ENCODE measurements around the gene UGT1A8.

The UGT1A8 gene

DNA sequence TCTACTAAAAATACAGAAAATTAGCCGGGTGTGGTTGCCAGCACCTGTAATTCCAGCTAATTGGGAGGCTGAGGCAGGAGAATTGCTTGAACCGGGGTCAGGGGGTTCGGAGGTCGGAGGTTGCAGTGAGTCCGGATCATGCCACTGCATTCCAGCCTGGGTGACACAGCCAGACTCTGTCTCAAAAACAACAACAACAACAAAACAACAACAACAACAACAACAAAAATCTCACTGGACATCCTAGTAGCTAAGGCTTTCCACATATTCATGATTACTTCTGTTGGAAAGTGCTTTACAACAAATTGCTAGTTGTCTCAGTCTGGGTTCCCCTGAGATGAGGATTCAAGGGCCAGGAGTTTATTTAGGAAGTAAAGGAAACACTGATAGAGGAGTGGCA is 156.4 kb downstream of the UGT1A8 start:
- CTCF ChIA-PET, result no interaction called here
- POLR2A ChIA-PET, result interaction anchor here (0.6 kb wide), 1 partner anchor 955 kb away, joined by 4 read pairs; no protein-coding TSS in a partner anchor
- no peak for TF ChIP-seq CTCF (IDR thresholded peaks at IDR 0.05; ENCODE audit: control extremely low read depth, extremely low read depth, low read depth, missing control alignments)
- DNase-seq (ENCODE audit: extremely low spot score), result no peak

DNA sequence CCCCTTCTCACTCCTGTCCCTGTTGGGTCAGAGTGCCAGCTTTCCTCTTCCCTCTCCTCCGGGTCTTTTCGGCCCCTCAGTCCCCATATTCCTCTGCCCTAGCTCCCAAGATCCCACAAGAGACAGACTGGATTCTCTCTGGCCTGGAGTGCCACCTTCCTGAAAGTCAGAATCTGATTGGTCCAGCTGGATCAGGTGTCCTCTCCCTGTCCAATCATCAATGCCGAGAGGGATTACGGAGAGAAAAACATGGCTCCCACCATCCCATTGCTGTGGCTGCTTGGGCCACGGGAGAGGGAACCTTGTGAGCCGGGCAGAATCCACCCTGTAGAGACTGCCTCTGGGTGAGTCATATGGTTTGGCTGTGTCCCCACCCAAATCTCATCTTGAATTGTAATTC is 158.0 kb downstream of the UGT1A8 start:
- ChIA-PET POLR2A (no interaction called here), CTCF (no interaction called here)
- no peak for DNase-seq (ENCODE audit: extremely low spot score)
- no peak for TF ChIP-seq CTCF (IDR thresholded peaks at IDR 0.05; ENCODE audit: control extremely low read depth, extremely low read depth, low read depth, missing control alignments)

GRCh38 chr2:233778030-233778429 is 160.6 kb downstream of the UGT1A8 start, which contains the start of gene MROH2A:
MROH2A (plus strand) TSS chr2:233778330; CDS start chr2:233779359, 1,029 bp downstream.
- ChIA-PET CTCF (no interaction called here), POLR2A (no interaction called here)
- TF ChIP-seq CTCF (IDR thresholded peaks at IDR 0.05; ENCODE audit: control extremely low read depth, extremely low read depth, low read depth, missing control alignments), result no peak
- DNase-seq (ENCODE audit: extremely low spot score), result no peak

DNA sequence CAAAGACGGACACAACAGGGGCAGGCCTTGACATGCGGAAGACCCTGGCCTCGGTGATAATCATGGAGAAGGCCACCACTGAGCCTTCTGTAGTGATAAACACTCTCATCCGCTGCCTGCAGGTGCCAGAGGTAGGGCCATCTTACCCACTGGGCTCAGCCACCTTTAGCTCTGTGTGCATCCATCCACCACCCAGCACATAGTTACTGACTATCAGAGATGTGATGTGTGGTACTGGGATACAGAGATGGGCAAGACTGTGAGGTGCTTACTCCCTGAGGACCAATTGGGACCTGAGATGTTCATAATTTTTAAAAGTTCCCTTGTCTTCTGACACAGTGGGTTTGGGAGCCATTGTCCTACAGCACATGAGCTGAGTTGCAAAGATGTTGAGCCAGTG is 162.3 kb downstream of the UGT1A8 start:
- ChIA-PET CTCF (interaction anchor here (1.0 to 1.3 kb wide), 2 partner anchors 14 to 16 kb away, joined by 3 to 4 read pairs; no protein-coding TSS in a partner anchor), POLR2A (no interaction called here)
- DNase-seq (ENCODE audit: extremely low spot score), result no peak
- no peak for TF ChIP-seq CTCF (IDR thresholded peaks at IDR 0.05; ENCODE audit: control extremely low read depth, extremely low read depth, low read depth, missing control alignments)

- ChIA-PET POLR2A (no interaction called here), CTCF (interaction anchor here (1.3 kb wide), 1 partner anchor 14 kb away, joined by 4 read pairs; no protein-coding TSS in a partner anchor)
- no peak for TF ChIP-seq CTCF (IDR thresholded peaks at IDR 0.05; ENCODE audit: control extremely low read depth, extremely low read depth, low read depth, missing control alignments)
- no peak for DNase-seq (ENCODE audit: extremely low spot score)
These were observed 163.3 kb downstream of the UGT1A8 start for GRCh38 chr2:233780771-233781170.

DNA sequence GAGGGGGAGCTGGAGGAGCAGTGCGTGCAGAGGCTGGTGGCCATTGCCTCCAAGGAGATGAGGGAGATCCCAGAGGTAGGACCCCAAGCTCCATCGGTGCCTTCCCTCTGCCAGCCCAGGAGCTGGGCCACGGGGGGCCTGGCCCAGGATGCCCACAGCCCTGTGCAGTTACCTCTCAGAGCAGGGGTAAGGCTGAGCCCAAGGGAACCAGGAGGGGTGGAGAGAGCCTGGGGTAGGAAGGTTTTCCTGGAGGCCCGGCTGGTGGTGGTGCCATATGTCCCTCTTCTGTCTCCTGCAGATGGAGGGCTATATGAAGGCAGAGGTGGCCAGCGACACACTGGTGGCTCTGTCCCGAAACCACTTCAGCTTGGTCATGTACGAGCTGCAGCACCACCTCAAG is 172.1 kb downstream of the UGT1A8 start:
- DNase-seq (ENCODE audit: extremely low spot score), result no peak
- TF ChIP-seq CTCF (IDR thresholded peaks at IDR 0.05; ENCODE audit: control extremely low read depth, extremely low read depth, low read depth, missing control alignments), result no peak
- CTCF ChIA-PET, result interaction anchor here (1.2 kb wide), 1 partner anchor 30 kb away, joined by 3 read pairs; no protein-coding TSS in a partner anchor
- POLR2A ChIA-PET, result no interaction called here

Data from GM10248 (cell line).